Fibroblast of skin of right biceps (primary cell): ENCODE data around the gene EPG5.
"Not testable (repeated sequence)": the region's sequence is repeated elsewhere in the genome, so short reads cannot be mapped to it uniquely, and the experiment has no call there.

Experiments
- DNase-seq: peaks from one replicate; pipeline ENCODE4 v3.0.0-alpha.2; 2013

The EPG5 gene

GRCh38 chr18:45836242-45837205 is 130.6 kb downstream of the EPG5 start:
- no peak for DNase-seq

GRCh38 chr18:45835057-45835636 is 132.0 kb downstream of the EPG5 start:
- DNase-seq: no peak

DNA sequence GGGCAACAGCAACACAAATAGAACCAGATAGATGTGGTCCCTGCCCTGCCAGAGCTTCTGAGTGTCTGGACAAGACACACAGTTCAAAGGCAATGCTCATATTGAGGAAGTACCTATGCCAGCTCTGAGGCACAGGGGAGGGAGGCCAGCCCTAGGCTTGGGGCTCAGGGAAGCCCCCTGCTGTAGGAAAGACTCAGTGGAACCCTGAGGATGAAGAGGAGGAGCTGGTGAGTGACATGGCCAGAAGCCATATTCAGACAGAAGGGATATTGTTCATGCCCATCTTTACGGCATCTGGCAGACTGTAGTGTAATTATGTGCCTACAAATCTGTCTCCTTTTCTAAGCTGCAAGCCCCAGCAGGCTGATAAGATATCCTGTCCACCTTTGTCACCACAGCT is 132.8 kb downstream of the EPG5 start:
- DNase-seq: no peak

- no peak for DNase-seq
Observed at GRCh38 chr18:45833846-45834245, 133.3 kb downstream of the EPG5 start.

DNA sequence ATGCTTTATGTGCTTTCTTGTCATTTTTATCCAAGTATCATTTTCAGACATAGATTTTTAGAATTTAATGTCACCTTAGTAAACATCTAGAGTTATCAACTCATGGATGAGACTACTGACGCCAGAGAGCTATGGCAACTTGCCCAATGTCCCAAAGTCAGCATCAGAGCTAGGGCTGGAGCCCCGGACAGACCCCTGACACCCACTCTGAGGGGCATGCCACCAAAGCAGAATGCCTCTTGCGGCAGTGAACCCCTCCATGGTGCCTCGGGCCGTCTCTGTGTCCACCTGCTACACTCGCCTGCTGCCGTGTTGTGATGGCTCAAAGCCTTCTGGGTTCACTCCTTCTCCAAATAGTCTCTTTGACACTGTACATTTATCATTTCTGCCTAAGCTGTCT is 136.2 kb downstream of the EPG5 start:
- DNase-seq: no peak

DNA sequence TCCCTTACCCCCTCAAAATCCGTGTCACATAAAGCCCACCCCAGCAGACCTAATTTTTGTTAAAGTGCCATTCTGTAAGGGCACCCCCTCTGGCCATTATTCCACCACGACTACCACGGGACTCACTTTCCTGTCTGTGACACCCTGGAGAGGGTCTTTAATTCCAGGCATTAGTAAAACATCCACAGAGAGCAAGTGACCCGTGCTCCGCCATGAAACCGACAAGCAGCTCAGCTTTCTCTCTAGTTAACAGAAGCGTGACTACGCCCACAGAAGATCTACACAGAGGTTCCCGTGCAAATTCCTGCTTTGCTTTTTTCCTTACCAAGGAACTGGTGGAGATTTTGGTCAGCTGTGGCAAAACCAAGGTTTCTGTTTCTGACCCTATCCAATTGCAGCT is 137.3 kb downstream of the EPG5 start:
- no peak for DNase-seq

DNA sequence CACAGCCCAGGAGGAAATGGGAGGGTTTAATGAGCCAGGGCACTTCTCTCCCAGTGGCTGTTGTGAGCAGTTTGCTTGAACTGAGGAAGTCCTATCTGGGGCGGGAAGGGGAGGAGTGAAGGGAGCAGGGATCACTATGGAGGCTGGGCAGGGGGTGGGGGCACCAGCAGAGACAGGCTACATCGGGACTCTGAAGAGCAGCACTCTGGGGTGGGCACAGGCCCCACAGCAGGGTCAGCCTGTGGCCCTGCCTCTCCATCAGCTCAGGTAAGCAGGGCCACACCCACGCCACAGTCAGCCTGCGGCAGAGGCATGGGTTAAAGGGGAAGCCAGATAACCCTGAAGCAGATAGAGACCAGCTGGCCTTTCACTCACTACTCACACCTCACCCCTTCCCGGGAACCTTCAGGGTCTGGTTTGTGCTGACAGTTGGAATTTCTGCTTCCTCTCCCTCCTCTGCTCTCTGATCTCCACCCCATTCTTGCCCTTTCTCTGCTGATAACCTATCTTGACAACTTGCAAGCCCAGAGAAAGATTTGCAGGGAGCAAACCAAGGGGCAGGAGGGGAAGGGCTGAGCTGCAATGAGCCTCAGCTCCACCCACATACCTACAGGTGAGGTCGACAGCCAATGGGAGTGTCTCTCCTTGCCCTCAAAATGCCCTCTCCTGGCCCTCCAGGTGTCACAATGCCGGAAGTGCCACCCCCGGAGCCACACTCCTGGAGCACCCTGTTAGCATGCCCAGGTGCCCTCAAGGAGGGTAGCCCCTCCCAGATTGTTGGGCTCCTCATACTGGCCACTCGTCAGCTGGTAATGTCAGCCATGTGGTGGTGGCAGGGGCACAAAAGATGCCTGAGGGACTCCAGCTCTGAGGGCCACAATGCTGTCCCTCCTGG is 138.0 kb downstream of the EPG5 start:
- peak; percentile 30 for DNase-seq

DNA sequence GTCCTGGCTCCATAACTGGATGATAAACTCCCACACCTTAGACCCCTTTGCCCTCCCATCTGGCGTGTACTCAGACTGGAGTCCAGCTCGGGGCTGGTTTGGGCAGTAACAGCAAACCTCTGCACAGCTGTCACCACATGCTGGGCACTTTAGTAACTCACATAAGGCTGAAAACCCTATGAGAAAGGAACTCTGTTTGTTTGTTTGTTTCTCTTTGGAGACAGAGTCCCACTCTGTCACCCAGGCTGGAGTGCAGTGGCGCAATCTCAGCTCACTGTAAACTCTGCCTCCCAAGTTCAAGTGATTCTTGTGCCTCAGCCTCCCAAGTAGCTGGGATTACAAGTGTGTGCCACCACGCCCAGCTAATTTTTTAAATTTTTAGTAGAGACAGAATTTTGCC is 140.4 kb downstream of the EPG5 start:
- not testable (repeated sequence) for DNase-seq

GRCh38 chr18:45826084-45826483 is 141.0 kb downstream of the EPG5 start:
- no peak for DNase-seq

- DNase-seq: peak; percentile 41
Observed at GRCh38 chr18:45825258-45826044, 141.7 kb downstream of the EPG5 start, which contains the start of gene SIGLEC15. Gene SIGLEC15 (plus strand): TSS chr18:45825675. CDS start chr18:45825729, 54 bp downstream.

DNA sequence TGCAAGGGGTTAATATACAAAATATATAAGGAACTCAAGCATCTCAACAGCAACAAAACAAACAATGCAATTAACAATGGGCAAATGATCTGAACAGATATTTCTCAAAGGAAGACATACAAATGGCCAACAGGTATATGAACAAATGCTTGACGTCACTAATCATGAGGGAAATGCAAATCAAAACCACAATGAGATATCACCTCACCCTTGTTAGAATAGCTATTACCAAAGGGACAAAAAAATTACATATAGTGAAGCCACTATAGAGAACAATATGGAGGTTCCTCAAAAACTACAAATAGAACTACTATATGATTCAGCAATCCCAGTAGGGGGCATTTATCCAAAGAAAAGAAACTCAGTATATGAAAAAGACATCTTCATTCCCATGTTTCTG is 145.4 kb downstream of the EPG5 start:
- no peak for DNase-seq

DNA sequence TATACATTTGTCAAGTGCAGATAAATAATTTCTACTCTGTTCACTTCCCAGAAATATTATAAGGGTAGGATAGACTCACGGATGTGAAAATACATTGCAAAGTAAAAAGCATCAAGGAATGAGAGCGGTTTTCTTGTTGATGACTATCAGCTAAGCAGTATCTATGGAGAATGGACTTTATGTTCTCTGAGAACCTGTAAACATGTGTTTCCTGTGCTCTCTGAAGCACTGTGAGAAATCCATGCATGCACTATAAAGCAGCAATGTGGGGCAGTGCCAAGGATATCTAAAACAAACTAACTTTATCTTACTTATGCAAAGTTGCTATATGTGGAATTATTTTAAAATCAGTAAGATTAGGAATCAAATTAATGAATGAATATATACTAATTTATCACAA is 146.1 kb downstream of the EPG5 start:
- DNase-seq: no peak

- no peak for DNase-seq
Observed at GRCh38 chr18:45820106-45820745, 146.9 kb downstream of the EPG5 start.

- DNase-seq: not testable (repeated sequence)
Observed at GRCh38 chr18:45818765-45819164, 148.4 kb downstream of the EPG5 start.

DNA sequence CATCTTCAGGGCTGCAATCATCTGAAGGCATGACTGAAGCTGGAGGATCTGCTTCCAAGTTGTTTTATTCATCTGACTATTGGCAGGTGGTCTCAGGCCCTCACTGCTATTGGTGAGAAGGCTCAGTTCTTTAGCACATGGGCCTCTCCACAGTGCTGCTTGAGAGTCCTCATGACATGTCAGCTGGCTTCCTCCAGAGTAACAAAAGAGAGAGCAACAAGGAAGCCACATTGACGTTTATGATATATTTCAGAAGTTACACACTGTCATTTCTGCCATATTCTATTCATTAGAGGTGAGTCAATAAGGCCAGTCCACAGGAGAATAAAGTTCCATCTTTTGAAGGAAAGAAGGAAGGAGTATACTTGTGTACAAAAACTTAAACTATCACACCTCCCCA is 149.6 kb downstream of the EPG5 start:
- DNase-seq: no peak

DNA sequence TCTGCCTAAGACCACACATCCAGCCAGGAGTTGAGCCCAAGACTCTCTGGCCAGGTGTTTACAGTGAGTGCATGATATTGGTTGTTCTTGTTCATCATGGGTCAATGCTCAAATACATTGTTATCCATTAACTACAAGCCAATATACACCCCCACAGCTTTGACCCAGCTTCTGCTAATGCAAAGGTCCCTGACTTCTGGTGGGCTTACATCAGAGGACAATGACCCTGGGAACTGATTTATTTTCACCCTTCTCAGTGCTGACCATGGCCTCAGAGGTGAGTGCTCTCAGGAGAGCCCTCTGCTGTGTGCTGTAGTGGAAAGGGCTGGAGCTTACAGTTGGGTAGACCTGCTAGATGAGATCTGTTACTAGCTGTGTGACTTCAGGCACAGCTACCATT is 152.4 kb downstream of the EPG5 start:
- not testable (repeated sequence) for DNase-seq

GRCh38 chr18:45807144-45807543 is 160.0 kb downstream of the EPG5 start:
- not testable (repeated sequence) for DNase-seq

DNA sequence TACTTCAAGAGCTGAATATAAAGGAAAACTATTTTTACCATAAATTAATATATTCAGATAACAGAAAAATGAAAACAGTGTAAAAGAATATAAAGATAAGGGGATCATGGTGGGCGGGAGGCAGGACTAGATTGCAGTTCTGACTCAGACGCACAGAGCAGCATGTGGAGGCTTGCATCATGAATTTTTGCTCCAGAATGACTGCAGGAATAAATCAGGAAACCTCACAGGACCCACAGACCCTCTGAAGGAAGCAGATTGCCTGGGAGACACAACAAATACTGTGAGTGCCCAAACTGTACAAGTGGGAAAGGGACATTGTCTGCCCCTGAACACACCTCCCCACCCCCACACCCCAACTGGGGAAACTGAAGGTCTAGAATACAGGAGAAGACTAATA is 160.9 kb downstream of the EPG5 start:
- peak; percentile 86 for DNase-seq

GRCh38 chr18:45805551-45805950 is 161.6 kb downstream of the EPG5 start:
- no peak for DNase-seq

- DNase-seq: peak; percentile 99
Observed at GRCh38 chr18:45802814-45803492, 164.2 kb downstream of the EPG5 start.

- peak; percentile 43 for DNase-seq
Observed at GRCh38 chr18:45801416-45802004, 165.6 kb downstream of the EPG5 start.
